H1 (cell line): Measurements from ENCODE around the gene CXCR5. TPM values are rescaled to one million over a fixed set of nuclear protein-coding genes. Genes with fewer than 3 reads are reported as not detected.
A peak's percentile ranks its signal among the peaks of the same experiment; 100 is the strongest.

Experiments
- CTCF ChIA-PET: fragments of 300-600 bp; sonication (Branson Sonifier 250); formaldehyde crosslinking; loops from one replicate; lab custom pipeline; 2021; ENCODE audit not compliant: partially characterized antibody; lab: Charles Lee
- POLR2A ChIA-PET: fragments of 300-600 bp; sonication (Branson Sonifier 250); formaldehyde crosslinking; loops from one replicate; lab custom pipeline; 2021; ENCODE audit warnings: inconsistent platforms; ENCODE audit not compliant: partially characterized antibody; lab: Charles Lee
- DNase-seq, 2 experiments: peaks; one replicate each; pipeline versions ENCODE4 v3.0.0 to v3.0.0-alpha.2; 2010 to 2022; ENCODE audit warnings: low spot score in 2 of 2, low read depth in 1 of 2, mixed read lengths in 1 of 2
- FAIRE-seq: peaks from 2 replicates; lab custom pipeline; 2011; peaks lifted over from hg19 to GRCh38; lab: Jason Lieb, UNC
- H2AFZ ChIP-seq: 2 replicates; pipeline ENCODE4 v1.8.1; 2012; ENCODE audit warnings: low read length, inconsistent platforms
- H2AK5ac ChIP-seq: 2 replicates; pipeline ENCODE4 v1.6.1; 2013; ENCODE audit warnings: low read depth, low read length
- H2BK120ac ChIP-seq: replicated peaks from 2 replicates; pipeline ENCODE3; 2013; ENCODE audit warnings: low read depth, low read length, inconsistent platforms
- H2BK12ac ChIP-seq: 2 replicates; pipeline ENCODE4 v1.6.1; 2013; ENCODE audit warnings: low read depth, low read length
- H2BK15ac ChIP-seq: 2 replicates; pipeline ENCODE4 v1.6.1; 2013; ENCODE audit warnings: low read length
- H2BK20ac ChIP-seq: 2 replicates; pipeline ENCODE4 v1.6.1; 2013; ENCODE audit warnings: low read length
- H2BK5ac ChIP-seq: 2 replicates; pipeline ENCODE4 v1.6.1; 2013; ENCODE audit warnings: low read depth, low read length
- H3K14ac ChIP-seq: 2 replicates; pipeline ENCODE4 v1.6.1; 2013; ENCODE audit warnings: inconsistent platforms; ENCODE audit not compliant: insufficient read length
- H3K18ac ChIP-seq: 2 replicates; pipeline ENCODE4 v1.6.1; 2013; ENCODE audit warnings: low read length; ENCODE audit errors: extremely low read depth
- H3K23ac ChIP-seq: 2 replicates; pipeline ENCODE4 v1.6.1; 2013; ENCODE audit warnings: inconsistent platforms; ENCODE audit not compliant: insufficient read length
- H3K23me2 ChIP-seq: 2 replicates; pipeline ENCODE4 v1.6.1; 2013; ENCODE audit warnings: low read depth, low read length
- H3K27ac ChIP-seq: 2 replicates; pipeline ENCODE4 v1.6.1; 2011; ENCODE audit warnings: low read depth, low read length, inconsistent platforms
- H3K27me3 ChIP-seq, 4 experiments: replicated peaks in 1 of 4; 1 replicate in 1 of 4; 2 replicates in 3 of 4; pipeline versions ENCODE4 v1.6.1 to v1.8.1; 2011 to 2013; ENCODE audit warnings: low read length in 3 of 4, mild to moderate bottlenecking in 3 of 4, inconsistent platforms in 2 of 4, mixed read lengths in 2 of 4, moderate library complexity in 1 of 4; ENCODE audit not compliant: control insufficient read depth in 3 of 4, insufficient read depth in 3 of 4; ENCODE audit errors: extremely low read depth in 1 of 4
- H3K36me3 ChIP-seq, 4 experiments: 2 replicates each; pipeline versions ENCODE4 v1.6.1 to v1.8.1; 2011 to 2013; ENCODE audit warnings: mild to moderate bottlenecking in 4 of 4, low read length in 3 of 4, moderate library complexity in 2 of 4, control low read depth in 1 of 4, inconsistent platforms in 1 of 4; ENCODE audit not compliant: insufficient read depth in 4 of 4, control insufficient read depth in 2 of 4
- H3K4ac ChIP-seq: replicated peaks from 2 replicates; pipeline ENCODE3; 2013; ENCODE audit warnings: low read length, low read depth, mixed read lengths, inconsistent platforms; ENCODE audit not compliant: insufficient read length
- H3K4me1 ChIP-seq, 4 experiments: replicated peaks in 1 of 4; 1 replicate in 1 of 4; 2 replicates in 3 of 4; pipeline versions ENCODE4 v1.6.1 to v1.8.1; 2011 to 2013; ENCODE audit warnings: low read length in 3 of 4, inconsistent platforms in 2 of 4, mixed read lengths in 1 of 4; ENCODE audit not compliant: insufficient read depth in 4 of 4, control insufficient read depth in 3 of 4
- H3K4me2 ChIP-seq, 2 experiments: 2 replicates each; pipeline versions ENCODE4 v1.6.1 to v1.8.1; 2011 to 2013; ENCODE audit warnings: low read depth in 2 of 2, low read length in 2 of 2, control low read depth in 1 of 2, inconsistent platforms in 1 of 2, mild to moderate bottlenecking in 1 of 2; ENCODE audit not compliant: insufficient read depth in 1 of 2
- H3K4me3 ChIP-seq, 4 experiments: fragments of 200-600, 300-600 bp in 1 of 4; sonication (generic), shearing (Covaris generic), sonication (Bioruptor Twin) in 1 of 4; 2 replicates each; pipeline versions ENCODE4 v1.5.1 to v1.8.1; 2011 to 2016; ENCODE audit warnings: low read length in 4 of 4, low read depth in 3 of 4, control low read depth in 2 of 4, inconsistent platforms in 2 of 4, mild to moderate bottlenecking in 2 of 4, mixed read lengths in 1 of 4, moderate library complexity in 1 of 4; ENCODE audit not compliant: insufficient read depth in 2 of 4; ENCODE audit errors: extremely low read depth in 1 of 4
- H3K56ac ChIP-seq: replicated peaks from 2 replicates; pipeline ENCODE3; 2013; ENCODE audit warnings: low read depth, mild to moderate bottlenecking, mixed read lengths, low read length, inconsistent platforms; ENCODE audit not compliant: insufficient read length
- H3K79me1 ChIP-seq: 2 replicates; pipeline ENCODE4 v1.6.1; 2013; ENCODE audit warnings: low read depth, low read length, control low read depth
- H3K79me2 ChIP-seq, 2 experiments: 2 replicates each; pipeline versions ENCODE4 v1.6.1 to v1.8.1; 2012 to 2013; ENCODE audit warnings: low read length in 2 of 2, mild to moderate bottlenecking in 2 of 2, inconsistent platforms in 1 of 2; ENCODE audit not compliant: insufficient read depth in 2 of 2, control insufficient read depth in 1 of 2
- H3K9ac ChIP-seq, 4 experiments: replicated peaks in 1 of 4; 1 replicate in 1 of 4; 2 replicates in 3 of 4; pipeline versions ENCODE4 v1.6.1 to v1.8.1; 2011 to 2013; ENCODE audit warnings: low read depth in 3 of 4, low read length in 3 of 4, control low read depth in 2 of 4, mild to moderate bottlenecking in 2 of 4, moderate library complexity in 2 of 4, inconsistent platforms in 1 of 4; ENCODE audit errors: extremely low read depth in 1 of 4
- H3K9me3 ChIP-seq, 2 experiments: 2 replicates each; pipeline versions ENCODE4 v1.6.1 to v1.8.1; 2012 to 2013; ENCODE audit warnings: mild to moderate bottlenecking in 2 of 2, moderate library complexity in 2 of 2, control low read depth in 1 of 2, inconsistent platforms in 1 of 2, low read depth in 1 of 2, low read length in 1 of 2, mixed read lengths in 1 of 2; ENCODE audit not compliant: insufficient read depth in 2 of 2
- H4K20me1 ChIP-seq, 2 experiments: replicated peaks in 1 of 2; 2 replicates each; pipeline versions ENCODE3 to v1.8.1; 2011 to 2013; ENCODE audit warnings: inconsistent platforms in 2 of 2, low read length in 2 of 2, mild to moderate bottlenecking in 1 of 2; ENCODE audit not compliant: insufficient read depth in 2 of 2, control insufficient read depth in 1 of 2
- H4K5ac ChIP-seq: 2 replicates; pipeline ENCODE4 v1.6.1; 2013; ENCODE audit warnings: low read length, low read depth, mixed read lengths, inconsistent platforms; ENCODE audit not compliant: insufficient read length
- H4K8ac ChIP-seq: 2 replicates; pipeline ENCODE4 v1.8.0; 2013; ENCODE audit warnings: mild to moderate bottlenecking, moderate library complexity, low read length, inconsistent platforms; ENCODE audit not compliant: insufficient read depth; ENCODE audit errors: extremely low read depth
- H4K91ac ChIP-seq: replicated peaks from 2 replicates; pipeline ENCODE3; 2013; ENCODE audit warnings: low read length, mixed read lengths, inconsistent platforms; ENCODE audit not compliant: insufficient read length
- RNF2 ChIP-seq: fragments of 200-900, 300-1000 bp; sonication (generic); IDR thresholded peaks from 2 replicates; pipeline ENCODE4 v1.7.1; 2016; ENCODE audit warnings: borderline replicate concordance, low read depth, mild to moderate bottlenecking, antibody characterized with exemption, low read length; ENCODE audit not compliant: poor library complexity, severe bottlenecking; ENCODE audit errors: missing control alignments
- TEAD4 ChIP-seq: IDR thresholded peaks from 2 replicates; pipeline ENCODE4 v1.6.1; 2012; ENCODE audit warnings: low read depth, low read length, inconsistent platforms, mixed read lengths
- YY1 ChIP-seq: IDR thresholded peaks from 2 replicates; pipeline ENCODE4 v1.6.1; 2011; ENCODE audit warnings: low read depth, mild to moderate bottlenecking, low read length
- WGBS, 2 experiments: shearing (Covaris generic) in 1 of 2; methylation state at CpG; one replicate each; pipeline versions ENCODE4 v1.1.6 to v1.1.7; 2013 to 2015; ENCODE audit warnings: low lambda C conversion rate in 2 of 2, mixed read lengths in 2 of 2, inconsistent platforms in 1 of 2, low coverage in 1 of 2, missing lambda C conversion rate in 1 of 2; ENCODE audit not compliant: insufficient replicate concordance in 2 of 2, insufficient coverage in 1 of 2, insufficient read length in 1 of 2; ENCODE audit errors: extremely low coverage in 1 of 2, missing lambda C conversion rate in 1 of 2; 5-methylcytosine and 5-hydroxymethylcytosine counted together
- polyA plus RNA-seq, 7 experiments: library from polyadenylated mRNA; depleted of rRNA in 3 of 7; stranded (reverse) in 5 of 7; unstranded in 2 of 7; fragments of >200 nt in 5 of 7; fragments of 200-250 nt in 2 of 7; gene quantifications; 1 replicate in 5 of 7; 2 replicates in 1 of 7; 4 replicates in 1 of 7; pipeline versions ENCODE4 v1.2.1 to v1.2.3, GENCODE V29; 2011 to 2013; ENCODE audit warnings: missing spikeins in 2 of 7, mixed read lengths in 2 of 7
- total RNA-seq: library from RNA; stranded (reverse); fragmentation: NEBNext Ultra II Directional; extraction: Animal tissue kit (Norgen Biotek cat#: 25700); gene quantifications from 2 replicates; pipeline ENCODE4 v1.2.1, GENCODE V29; 2021

Gene CXCR5
- total and polyA plus RNA-seq, 2 of the 8 experiments (the other 6 are each of a cell fraction or from before 2014, with no cell fraction given): not detected

DNA sequence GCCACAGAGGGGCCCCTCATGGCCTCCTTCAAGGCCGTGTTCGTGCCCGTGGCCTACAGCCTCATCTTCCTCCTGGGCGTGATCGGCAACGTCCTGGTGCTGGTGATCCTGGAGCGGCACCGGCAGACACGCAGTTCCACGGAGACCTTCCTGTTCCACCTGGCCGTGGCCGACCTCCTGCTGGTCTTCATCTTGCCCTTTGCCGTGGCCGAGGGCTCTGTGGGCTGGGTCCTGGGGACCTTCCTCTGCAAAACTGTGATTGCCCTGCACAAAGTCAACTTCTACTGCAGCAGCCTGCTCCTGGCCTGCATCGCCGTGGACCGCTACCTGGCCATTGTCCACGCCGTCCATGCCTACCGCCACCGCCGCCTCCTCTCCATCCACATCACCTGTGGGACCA is 10.0 kb downstream of the CXCR5 start:
- Histone ChIP-seq H3K56ac (no peak overlapping the region), H3K4me2 (no peak overlapping the region), H2BK15ac (no peak overlapping the region), H3K9ac (no peak overlapping the region), H3K9me3 (no peaks in the 10 kb centered on the region), H2BK20ac (no peak overlapping the region), H4K20me1 (peaks cover 2 to 5% of the 10 kb centered on the region in 2 experiments), H3K4me3 (no peak overlapping the region), H2AFZ (no peak overlapping the region), H4K91ac (no peak overlapping the region), H2BK120ac (no peak overlapping the region), H2AK5ac (0 out of 2 replicates have a peak overlapping the region, but pooled peaks have one; percentile 70), H3K4me1 (peaks cover 3 to 34% (median 20%) of the 10 kb centered on the region in 4 experiments), H3K79me2 (no peaks in the 10 kb centered on the region), H3K14ac (no peak overlapping the region), H3K27me3 (peaks cover 0 to 3% (median 0%) of the 10 kb centered on the region in 4 experiments; a peak in 3 of 7 replicates), H3K23ac (no peak overlapping the region), H3K27ac (no peak overlapping the region), H3K23me2 (no peaks in the 10 kb centered on the region), H4K5ac (no peak overlapping the region), H2BK5ac (0 out of 2 replicates have a peak overlapping the region, but pooled peaks have one; percentile 35), H3K4ac (no peak overlapping the region), H4K8ac (no peak overlapping the region), H3K18ac (no peak overlapping the region), H3K36me3 (peaks cover 0 to 4% (median 1%) of the 10 kb centered on the region in 4 experiments; a peak in 2 of 8 replicates), H3K79me1 (no peaks in the 10 kb centered on the region), H2BK12ac (peak overlapping the region; percentile 68; the same call in 1 of the 2 replicates)
- FAIRE-seq (no peak), DNase-seq (no peak)
- CTCF ChIA-PET: interaction anchor here (1.2 to 1.3 kb wide), 2 partner anchors 13 to 15 kb away, joined by 4 read pairs; no protein-coding TSS in a partner anchor
- POLR2A ChIA-PET: interaction anchor here (1.0 to 5.2 kb wide), 7 partner anchors 8 to 177 kb away, joined by 3 to 38 read pairs (median 5); partner anchors contain the start of genes CXCR5 and DDX6
- 98% methylated on average over 22 of the region's 22 CpGs; no CpG with 5 or more reads in 1 of the 2 experiments for WGBS, 2 experiments
- no peak for TF ChIP-seq YY1
- TF ChIP-seq TEAD4: no peak
- TF ChIP-seq RNF2: no peak
